ENCODE measurements around the gene NCAPG2. TPM values are rescaled to one million over a fixed set of nuclear protein-coding genes. Genes with fewer than 3 reads are reported as not detected.

Gene NCAPG2
- total RNA-seq, 1 donor from 2014 or later, result 5.6 TPM

DNA sequence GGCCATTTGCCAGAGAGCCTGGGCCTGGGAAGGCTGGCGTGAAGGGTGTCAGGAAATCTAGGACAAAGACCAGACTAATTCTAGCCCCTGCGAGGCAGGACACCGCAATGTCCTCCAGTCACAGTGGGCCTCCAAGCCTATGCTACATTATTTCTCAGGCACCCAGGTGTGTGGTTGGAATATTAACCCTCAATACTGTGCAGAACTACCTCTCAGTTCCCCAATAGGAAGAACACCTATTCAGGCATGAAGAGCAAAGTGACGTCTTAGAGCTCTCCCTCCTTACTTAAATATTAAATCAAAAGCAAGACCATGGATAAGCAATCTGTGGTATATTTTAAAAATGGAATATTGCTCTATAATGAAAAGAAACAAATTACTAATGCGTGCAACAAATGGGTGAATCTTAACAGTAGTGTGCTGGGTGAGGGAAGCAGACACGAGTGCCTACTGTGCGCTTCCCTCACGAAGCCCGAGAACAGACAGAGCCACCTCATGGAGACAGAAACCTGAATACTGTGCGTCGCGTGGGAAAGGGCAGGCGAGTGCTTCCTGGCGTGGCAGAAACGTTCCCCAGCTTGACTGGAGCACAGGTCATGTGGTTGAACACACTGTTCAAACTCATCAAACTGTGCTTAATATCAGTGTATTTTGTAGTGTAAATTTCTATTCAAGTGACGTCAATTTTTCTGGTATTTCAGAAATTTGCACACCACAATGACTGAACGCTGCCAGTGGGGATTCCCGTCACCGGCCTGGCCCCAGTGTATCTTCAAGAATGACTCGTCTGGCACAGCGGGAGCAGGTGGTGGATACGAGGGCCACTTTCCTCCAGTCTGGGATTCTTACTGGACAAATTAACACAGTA, 101.5 kb downstream of the NCAPG2 start:
- DNase-seq (ENCODE audit: low read depth in 2 of 2), result peak in 1 of 2 donors; percentile 30

DNA sequence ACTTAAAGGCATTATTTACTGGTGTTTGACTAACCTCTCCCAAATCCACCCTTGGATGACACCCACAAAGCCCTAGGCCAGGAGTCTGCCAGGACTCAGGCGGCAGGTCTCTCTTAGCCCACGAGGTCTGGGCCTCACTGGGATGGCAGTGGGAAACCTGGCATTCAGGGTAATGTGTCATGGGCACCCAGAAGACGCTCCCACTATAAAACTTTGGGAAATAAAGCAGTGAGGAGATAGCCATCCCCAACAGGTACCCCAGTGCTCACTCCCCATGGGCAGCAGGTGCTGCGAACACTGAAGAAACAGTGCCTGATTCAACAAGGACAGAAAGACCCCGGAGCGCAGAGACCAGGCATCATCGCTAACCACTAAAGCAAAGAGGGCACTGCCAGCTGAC, 102.6 kb downstream of the NCAPG2 start:
- DNase-seq (ENCODE audit: low read depth in 2 of 2), result no peak

DNA sequence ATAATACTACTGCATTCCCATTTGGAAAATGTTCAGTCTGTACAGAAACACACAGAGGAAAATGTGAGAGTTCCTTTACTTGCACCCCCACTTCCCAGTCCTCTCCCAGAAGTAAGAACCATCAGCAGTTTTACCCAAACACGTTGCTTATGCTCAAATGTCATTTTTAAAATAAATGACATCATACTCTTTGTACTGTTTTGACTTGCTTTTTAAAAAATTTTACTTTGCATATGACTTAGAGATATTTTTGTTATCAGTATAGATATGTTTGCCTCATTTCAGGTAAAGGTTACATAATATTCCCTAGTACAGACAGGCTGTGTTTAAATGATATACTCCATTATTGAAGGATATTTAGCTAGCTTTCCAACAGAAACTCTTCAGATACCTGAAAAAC, 103.5 kb downstream of the NCAPG2 start:
- no peak for DNase-seq (ENCODE audit: low read depth in 2 of 2)

DNA sequence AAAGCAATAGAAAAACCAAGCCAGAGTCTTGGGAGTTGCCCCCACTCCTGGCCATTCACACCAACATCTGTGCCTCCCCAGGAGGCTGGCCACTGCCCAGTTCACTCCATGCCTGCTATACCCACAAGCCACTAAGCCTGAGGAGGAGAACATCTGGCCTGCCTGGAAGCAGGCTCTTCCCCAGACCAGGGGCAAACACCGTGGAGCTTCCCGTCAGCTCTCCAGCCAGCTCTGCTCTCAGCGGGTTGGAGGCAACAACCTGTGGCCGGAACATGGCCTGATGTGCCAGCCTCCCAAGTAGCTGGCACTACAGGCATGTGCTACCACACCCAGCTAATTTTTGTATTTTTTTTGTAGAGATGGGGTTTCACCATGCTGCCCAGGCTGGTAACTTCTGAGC, 107.9 kb downstream of the NCAPG2 start:
- DNase-seq (ENCODE audit: low read depth in 2 of 2), result no peak

DNA sequence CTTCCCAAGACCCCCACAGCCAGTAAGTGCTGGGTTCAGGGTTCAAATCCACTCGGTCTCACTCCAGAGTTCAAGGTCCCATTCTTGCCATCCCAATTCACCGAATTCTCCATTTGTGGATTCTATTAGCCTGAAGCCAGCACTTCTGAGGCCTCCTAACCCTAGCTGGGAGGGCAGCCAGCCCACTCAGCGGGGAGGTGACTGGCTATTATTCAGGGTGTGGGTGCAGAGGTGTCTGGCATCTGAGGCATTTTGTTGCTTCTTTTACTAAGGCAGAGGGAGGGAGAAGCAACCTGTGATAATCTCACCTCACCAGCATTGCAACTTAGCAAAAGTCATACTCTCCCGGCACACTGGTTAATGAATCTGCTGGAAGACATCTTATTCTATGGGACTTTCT, 108.3 kb downstream of the NCAPG2 start:
- DNase-seq (ENCODE audit: low read depth in 2 of 2), result no peak

DNA sequence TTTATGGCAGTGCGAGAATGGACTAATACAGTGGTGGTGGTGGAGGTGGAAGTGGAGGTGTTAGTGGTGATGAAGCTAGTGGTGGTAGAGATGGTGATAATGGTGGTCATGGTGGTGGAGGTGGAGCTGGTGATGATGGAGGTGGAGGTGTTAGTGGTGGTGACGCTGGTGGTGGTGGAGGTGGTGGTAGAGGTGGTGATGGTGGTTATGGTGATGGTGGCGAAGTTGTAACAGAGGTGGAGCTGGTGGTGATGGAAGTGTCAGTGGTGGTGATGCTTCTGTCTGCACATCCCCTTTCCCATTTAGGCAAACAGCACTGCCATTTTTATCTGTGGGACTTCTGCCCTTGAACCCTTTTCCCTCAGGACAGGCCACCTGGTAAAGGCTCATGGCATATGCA, 109.5 kb downstream of the NCAPG2 start:
- DNase-seq (ENCODE audit: low read depth in 2 of 2), result peak; percentile 53 to 59

DNA sequence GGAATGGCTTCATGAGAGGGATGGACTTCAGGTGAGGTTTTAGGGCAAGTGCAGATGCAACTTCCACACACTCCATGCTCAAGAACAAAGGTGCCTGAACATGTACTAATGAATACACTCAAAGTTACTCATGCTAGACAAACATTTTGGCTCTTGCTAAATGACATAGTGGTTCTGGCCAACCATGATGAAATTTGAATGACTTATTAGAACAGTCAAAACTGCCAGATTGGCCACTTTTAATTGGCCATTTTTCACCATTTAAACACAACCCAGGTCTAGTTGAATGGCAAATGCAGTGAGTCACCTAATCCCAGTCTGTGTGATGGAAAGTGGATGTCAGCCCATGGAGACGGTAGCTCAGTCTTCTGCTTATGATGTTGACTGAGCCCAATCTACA, 112.1 kb downstream of the NCAPG2 start:
- DNase-seq (ENCODE audit: low read depth in 2 of 2), result no peak

DNA sequence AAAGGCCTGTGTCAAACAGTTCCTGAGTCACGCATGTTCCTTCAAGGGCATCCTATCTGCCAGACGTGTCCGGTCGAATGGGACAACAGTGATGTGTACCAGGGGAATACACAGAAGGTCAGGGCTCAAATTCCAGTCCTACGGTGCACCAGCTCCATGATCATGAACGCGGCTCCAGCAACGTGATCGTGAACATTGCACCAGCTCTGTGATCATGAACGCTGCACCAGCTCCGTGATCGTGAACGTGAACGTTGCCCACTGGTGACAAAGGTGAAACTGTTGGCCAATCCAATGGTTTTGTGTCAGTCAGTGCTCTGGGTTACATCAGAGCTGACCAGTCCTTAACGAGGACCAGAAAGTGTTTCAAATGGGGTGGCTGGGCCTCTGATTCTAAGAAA, 112.7 kb downstream of the NCAPG2 start:
- DNase-seq (ENCODE audit: low read depth in 2 of 2), result no peak

DNA sequence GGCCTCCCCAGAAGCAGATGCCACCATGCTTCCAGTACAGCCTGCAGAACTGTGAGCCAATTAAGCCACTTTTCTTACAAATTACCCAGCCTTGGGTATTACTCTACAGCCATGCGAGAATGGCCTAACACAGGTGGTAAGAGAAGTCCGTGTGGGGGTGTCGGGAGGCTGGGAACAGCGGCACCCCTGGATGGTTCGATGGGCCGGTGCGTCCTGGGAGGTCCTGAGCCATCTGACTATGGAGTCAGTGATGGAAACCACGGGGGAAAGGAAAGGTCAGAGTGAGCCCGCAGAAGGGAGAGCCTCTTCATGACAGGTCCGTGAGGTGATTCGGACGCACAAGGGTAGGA, 114.4 kb downstream of the NCAPG2 start:
- no peak for DNase-seq (ENCODE audit: low read depth in 2 of 2)

DNA sequence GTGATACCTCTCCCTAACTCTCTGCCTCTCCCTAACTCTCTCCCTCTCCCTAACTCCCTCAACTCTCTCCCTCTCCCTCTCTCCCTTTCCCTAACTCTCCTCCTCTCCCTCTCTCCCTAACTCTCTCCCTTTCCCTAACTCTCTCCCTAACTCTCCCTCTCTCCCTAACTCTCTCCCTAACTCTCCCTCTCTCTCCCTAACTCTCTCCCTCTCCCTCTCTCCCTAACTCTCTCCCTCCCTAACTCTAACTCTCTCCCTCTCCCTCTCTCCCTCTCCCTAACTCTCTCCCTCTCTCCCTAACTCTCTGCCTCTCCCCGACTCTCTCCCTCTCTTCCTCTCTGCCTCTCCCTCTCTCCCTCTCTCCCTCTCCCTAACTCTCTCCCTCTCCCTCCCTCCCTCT, 115.0 kb downstream of the NCAPG2 start:
- DNase-seq (ENCODE audit: low read depth in 2 of 2), result no peak

DNA sequence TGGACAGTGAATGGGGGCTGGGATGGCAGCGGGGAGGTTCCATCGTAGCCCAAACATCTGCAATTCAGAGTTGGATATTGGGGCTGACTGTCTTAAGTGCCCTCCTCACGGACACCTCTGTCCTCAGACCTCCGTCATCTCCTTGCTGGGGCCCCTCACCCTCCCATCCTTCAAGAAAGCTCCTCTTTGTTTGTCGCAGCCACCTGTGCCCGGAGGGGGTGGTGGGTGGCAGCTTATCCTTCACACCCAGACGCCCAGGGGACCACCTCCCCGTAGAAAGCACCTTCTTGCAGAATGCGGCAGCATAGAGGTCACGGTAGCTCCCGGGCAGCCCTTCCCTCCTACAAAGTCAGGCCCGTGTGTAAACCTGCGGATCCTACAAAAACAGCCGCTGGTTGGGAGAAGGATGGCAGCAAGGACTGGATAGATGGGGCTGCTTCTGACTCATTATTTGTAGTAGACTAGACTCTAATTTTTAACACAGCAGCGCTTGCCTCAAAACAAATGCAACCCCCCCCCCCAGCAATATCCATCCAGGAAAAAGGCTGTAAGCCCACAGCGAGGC, 115.6 kb downstream of the NCAPG2 start:
- DNase-seq (ENCODE audit: low read depth in 2 of 2), result no peak

DNA sequence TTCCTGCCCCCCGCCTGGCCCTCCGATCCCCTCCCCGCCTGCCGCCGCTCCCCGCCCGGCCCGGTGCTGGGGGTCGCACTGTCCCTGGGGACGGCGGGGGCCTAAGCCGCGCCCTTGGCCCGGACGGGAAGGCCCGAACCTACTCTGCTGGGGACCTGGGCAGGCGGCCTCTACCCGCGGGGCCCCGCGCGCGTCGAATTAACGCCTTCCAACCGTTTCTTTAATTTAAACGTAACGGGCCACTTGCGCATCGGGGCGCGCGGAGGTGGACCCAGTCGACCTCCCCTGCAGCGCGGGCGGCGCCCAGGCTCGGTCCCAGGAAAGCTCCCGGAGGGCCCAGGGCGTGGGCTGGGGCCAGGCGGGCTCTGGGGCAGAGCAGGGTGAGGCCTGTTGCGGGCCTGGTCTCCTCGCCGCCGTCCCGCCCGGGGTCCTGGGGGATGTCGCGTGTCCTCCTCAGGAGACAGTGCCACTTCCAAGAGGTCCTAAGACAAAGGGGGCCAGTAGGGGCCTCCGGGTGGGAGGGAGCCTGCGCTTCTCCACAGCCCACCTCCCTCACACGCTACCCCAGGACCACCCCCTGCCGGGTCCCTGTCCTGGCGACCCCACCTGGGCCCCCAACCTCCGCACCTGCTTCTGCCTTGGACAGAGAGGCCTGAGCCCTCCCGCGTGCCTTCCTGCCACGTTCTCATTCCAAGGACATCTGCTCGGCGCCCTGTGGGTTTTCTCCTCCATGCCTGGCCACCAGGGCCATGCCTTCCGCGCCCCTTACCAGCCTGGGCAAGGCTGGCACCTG, 116.3 kb downstream of the NCAPG2 start:
- DNase-seq (ENCODE audit: low read depth in 2 of 2), result no peak

DNA sequence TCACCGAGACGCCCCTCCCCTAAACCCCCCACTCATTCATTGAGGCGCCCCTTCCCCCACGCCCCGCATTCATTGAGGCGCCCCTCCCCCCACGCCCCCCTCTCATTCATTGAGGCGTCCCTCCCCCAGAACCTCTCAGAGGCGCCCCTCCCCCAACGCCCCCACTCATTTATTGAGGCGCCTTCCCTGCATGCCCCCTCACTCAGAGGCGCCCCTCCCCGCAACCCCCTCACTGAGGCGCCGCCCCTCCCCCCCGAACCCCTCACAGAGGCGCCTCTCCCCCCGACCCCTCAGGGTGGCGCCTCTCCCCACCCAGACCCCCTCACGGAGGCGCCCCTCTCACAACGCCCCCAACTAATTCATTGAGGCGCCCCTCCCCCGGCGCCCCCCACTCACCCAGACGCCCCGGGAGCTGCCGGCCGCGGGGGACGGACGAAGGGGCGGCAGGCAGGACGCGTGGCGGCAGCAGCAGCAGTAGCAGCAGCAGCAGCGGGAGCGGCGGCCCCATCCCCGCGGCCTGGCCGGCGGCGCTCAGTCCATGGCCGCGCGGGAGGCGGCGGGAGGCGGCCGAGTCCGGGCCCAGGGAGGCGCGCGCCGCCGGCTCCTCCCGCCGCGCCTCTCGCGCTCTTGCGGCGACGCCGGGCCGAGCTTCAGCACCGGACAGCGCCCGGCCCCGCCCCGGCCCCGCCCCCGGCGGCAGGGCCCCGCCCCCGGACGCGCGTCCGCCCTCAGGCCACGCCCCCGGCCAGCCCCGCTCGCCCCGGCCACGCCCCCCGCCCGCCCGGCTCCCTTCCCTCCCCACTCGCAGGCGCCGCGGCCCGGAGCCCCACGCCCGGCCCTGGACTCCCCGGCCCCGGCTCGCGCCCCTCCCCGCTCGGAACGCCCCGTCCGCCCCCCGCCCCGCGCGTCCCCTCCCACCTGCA, 117.2 kb downstream of the NCAPG2 start, which contains the start of gene PTPRN2:
TSS of gene PTPRN2 (minus strand) at position 662 of the 923 bp plus-strand sequence.
- DNase-seq (ENCODE audit: low read depth in 2 of 2), result peak; percentile 46 to 76

DNA sequence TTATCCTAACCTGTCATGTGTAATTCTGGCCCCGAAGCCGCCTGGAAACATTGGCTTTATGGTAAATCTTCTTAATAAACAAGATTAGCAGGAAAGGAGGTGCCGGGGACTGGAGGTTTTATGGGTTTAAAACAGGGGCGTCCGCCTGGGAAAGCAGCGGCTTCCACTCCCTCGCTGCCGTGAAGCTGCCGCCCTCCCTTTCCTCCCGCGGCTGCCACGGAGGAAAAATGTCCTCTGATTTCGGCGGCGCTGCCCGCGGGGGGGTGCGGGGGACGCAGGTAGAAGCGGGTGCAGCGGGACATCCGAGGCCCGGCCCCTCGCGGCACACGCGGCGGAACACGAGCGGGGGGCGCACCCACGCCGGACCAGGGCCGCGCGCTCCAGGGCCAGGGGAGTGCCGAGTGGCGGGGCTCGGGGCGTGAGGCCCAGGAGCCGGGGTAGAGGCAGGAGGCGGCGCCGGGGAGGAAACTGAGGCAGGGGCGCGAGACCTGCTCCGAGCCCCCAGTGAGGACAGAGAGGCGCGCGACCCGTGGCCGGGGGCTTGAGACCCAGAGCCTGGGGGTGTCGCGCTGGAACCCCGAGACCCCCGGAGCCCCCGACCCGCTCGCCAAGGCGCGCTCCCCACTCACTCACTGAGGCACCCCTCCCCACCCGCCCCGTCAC, 118.0 kb downstream of the NCAPG2 start:
- no peak for DNase-seq (ENCODE audit: low read depth in 2 of 2)

DNA sequence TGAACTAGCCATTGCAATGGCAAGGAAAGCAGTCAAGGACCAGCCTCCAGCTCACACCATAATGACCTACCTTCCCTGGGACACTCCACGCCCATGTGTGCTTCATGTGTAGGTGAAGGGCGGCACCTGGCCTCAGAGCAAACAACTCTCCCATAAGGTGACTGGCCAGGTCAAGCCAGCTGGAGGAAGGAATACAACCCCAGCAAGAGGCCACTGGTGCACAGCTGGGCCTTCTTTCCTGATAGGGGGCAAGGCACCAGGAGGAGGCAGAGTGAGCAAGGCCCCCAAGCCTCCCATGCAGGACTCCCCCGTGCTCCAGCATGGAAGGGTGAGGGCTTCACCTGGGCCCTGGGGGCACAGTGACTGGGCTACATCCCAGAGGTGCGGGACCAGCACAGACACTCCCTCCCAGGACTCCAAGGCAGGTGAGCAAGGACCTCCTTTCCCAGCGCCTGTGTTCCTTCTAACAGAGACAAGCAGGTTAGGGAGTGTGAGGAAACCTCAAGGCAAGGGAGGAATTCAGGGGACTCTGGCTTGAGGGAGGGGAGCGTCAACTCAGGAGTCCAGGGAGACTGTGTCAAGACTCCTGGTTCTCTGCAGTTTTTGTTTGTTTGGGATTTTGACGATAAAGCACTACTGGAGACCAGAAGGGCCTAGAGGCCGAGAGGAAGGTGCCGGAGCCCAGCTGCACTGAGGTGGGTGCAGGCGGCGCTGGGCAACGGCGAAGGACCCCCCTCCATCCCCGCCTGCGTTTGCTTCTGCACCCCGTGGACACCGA, 118.7 kb downstream of the NCAPG2 start:
- no peak for DNase-seq (ENCODE audit: low read depth in 2 of 2)

DNA sequence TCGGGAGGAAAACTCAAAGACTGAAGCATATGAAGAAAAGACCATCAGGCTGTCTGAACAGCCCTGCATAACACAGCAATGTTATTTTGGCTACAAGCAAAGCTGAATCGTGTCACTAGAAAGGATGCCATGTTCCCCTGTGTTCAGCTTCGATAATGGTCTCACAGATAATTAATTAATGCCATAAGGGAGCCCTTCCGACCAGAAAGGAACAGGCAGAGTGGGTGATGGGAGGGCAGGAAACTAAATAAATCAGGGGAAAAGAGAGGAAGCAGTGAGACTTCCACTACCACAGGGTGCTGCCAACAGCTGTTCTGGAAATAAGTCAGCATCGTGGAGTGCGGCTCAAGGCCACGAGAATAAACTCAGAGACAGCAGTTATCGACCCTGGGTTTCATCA, 120.2 kb downstream of the NCAPG2 start:
- no peak for DNase-seq (ENCODE audit: low read depth in 2 of 2)

DNA sequence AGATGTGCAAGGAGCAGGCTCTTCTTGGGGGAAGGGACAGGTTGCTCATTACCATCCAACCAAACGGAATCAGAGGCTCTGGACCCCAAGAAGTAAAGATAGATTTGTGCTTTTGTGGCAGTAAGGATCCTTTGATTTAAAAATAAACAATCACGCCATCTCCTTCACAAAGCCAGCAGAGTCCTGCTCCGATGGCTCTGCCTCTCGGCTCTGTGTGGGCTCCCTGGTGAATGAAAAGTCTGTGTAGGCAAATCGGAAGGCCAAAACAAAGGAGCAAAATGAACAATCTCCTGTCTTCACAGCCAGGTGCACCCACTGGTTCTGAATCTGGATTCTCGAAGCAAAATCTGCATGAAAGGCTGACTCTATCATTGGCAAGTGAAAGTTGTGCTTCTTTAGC, 120.8 kb downstream of the NCAPG2 start:
- no peak for DNase-seq (ENCODE audit: low read depth in 2 of 2)

DNA sequence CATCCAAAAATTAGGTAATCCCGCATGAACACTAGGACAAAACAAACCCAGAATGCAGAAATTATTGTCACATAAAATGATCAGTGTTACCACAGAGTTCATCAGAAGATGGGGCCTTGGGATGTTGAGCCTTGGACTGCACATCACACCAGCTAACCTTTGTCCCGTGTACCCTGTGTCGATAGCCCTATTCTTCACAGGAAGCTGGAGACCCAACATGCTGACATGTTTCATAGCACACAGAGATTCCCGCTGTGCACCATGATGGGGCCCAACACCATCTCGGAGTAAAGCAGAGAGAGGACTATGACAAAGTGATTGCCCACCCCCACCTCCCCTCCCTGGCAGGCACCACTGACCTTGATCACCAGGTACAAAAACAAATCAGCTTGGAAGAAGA, 121.5 kb downstream of the NCAPG2 start:
- DNase-seq (ENCODE audit: low read depth in 2 of 2), result no peak

DNA sequence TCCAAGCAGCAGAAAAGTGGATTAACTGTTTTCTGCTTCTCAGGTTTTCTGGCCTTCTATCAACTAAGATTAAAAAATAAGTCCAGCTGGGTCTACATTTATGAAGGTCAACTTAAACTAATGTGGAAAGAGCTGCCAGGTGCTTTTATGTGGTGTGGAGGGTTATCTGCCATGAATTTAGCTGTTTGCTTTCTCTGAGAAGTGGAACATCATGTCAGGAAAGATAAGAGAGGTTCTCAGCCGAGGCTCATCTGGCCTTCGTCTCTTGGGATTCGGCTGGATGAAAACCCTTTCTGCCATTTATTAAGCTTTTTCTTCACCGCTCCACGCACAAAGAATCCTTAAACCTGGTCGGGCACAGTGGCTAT, 122.5 kb downstream of the NCAPG2 start:
- DNase-seq (ENCODE audit: low read depth in 2 of 2), result no peak

DNA sequence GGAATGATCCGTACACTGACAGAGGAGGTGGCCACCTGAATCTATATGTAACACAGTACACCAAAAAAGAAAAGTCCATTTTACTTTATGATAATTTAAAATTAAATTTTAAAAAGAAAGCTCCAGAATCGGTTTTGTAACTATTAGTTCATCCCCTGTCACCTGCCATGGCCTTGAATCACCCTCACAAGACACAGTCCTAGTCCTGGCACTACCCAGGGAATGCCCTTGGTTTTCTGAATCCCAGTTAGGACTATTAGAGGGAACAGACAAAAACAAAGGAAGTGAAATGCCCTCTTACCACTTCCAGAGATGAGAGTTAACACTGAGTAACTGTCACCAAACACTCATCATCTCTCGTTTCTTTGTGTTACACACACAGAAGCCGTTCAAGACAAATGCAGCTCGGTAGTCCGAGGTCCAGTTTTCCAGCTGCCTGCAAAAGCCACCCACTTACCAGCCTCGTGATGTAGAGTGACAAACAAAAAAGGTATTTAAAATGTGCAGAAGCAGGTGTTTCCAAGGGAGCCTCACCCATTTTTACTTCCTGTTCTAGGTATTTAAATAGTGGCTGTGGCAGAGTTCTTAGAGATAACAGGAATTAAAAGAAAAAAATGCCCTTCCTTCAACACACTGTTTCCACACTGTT, 123.0 kb downstream of the NCAPG2 start:
- DNase-seq (ENCODE audit: low read depth in 2 of 2), result no peak
